MG63 (cell line): Measurements from ENCODE around the gene TRIM24. TPM values are rescaled to one million over a fixed set of nuclear protein-coding genes. Genes with fewer than 3 reads are reported as not detected.

ENCODE experiments used
- DNase-seq: peaks from one replicate; pipeline ENCODE4 v3.0.0-alpha.2; 2020
- H3K27me3 ChIP-seq: fragments of 250-450 bp; sonication (Bioruptor Pico); 2 replicates; pipeline ENCODE4 v1.5.1; 2020; ENCODE audit warnings: mild to moderate bottlenecking, moderate library complexity
- H3K36me3 ChIP-seq: fragments of 250-450 bp; sonication (Bioruptor Pico); 2 replicates; pipeline ENCODE4 v1.5.1; 2020; ENCODE audit warnings: mild to moderate bottlenecking, moderate library complexity
- H3K4me3 ChIP-seq: fragments of 250-450 bp; sonication (Bioruptor Pico); 2 replicates; pipeline ENCODE4 v1.5.1; 2020; ENCODE audit warnings: mild to moderate bottlenecking, moderate library complexity
- H3K9me3 ChIP-seq: fragments of 250-450 bp; sonication (Bioruptor Pico); 2 replicates; pipeline ENCODE4 v1.5.1; 2020; ENCODE audit warnings: mild to moderate bottlenecking, moderate library complexity
- total RNA-seq: library from RNA; depleted of rRNA; stranded (reverse); fragments of >200 nt; shearing (Covaris generic); gene quantifications from 2 replicates; pipeline ENCODE4 v1.2.3, GENCODE V29; 2014; ENCODE audit warnings: low replicate concordance

The TRIM24 gene
- total RNA-seq, 1 experiment from 2014 or later, result 4.1 TPM

DNA sequence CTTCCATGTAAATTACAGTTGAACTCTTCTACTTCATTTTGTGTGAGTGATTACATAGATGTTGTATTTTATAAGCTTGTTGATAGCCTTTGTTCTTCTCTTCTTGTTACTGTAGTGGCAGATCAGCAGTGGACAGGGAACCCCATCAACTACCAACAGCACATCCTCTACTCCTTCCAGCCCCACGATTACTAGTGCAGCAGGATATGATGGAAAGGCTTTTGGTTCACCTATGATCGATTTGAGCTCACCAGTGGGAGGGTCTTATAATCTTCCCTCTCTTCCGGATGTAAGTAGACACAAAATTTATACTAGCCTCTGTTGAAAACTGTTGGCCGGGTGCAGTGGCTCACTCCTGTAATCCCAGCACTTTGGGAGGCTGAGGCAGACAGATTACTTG lies 110.7 kb downstream of the TRIM24 start:
- Histone ChIP-seq H3K36me3 (peaks cover 17% of the 10 kb centered on the region), H3K9me3 (no peaks in the 10 kb centered on the region), H3K27me3 (no peaks in the 10 kb centered on the region), H3K4me3 (no peak overlapping the region)
- no peak for DNase-seq

- DNase-seq, result no peak
- H3K36me3 ChIP-seq, result peaks cover 4% of the 10 kb centered on the region
- H3K27me3 ChIP-seq, result no peaks in the 10 kb centered on the region
- H3K9me3 ChIP-seq, result no peaks in the 10 kb centered on the region
- H3K4me3 ChIP-seq, result no peak overlapping the region
Measured at GRCh38 chr7:138573741-138574140, 113.7 kb downstream of the TRIM24 start.

DNA sequence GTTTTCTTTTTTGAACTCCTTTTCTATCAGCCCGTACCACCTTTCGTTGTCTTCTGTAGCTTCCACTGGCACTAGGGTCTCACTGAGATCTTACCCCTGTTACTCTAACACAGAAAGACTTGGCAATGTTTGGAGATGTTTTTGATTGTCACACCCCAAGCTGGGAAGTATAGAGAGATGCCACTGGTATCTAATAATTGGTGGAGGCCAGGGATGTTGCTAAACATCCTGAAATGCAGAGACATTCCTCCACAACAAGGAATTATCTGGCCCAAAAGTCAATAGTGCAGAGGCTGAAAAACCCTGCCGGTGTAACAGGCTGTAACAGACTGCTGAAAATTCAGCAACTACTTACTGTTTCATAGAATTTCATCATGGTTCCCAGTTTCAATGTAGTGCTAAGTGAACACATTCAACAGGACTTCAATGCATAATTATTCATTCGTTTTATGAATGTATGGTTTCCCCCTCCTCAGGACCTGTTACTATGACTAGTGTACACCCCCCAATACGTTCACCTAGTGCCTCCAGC lies 115.9 kb downstream of the TRIM24 start:
- Histone ChIP-seq H3K36me3 (peaks cover 4% of the 10 kb centered on the region), H3K27me3 (no peaks in the 10 kb centered on the region), H3K9me3 (no peaks in the 10 kb centered on the region), H3K4me3 (no peak overlapping the region)
- no peak for DNase-seq

DNA sequence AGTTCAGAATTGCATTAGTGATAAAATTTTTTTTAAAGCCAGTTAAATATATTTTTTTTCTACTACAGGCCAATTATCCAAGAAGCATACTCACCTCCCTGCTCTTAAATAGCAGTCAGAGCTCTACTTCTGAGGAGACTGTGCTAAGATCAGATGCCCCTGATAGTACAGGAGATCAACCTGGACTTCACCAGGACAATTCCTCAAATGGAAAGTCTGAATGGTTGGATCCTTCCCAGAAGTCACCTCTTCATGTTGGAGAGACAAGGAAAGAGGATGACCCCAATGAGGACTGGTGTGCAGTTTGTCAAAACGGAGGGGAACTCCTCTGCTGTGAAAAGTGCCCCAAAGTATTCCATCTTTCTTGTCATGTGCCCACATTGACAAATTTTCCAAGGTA lies 119.1 kb downstream of the TRIM24 start:
- no peak overlapping the region for H3K4me3 ChIP-seq
- H3K36me3 ChIP-seq, result no peaks in the 10 kb centered on the region
- DNase-seq, result no peak
- no peaks in the 10 kb centered on the region for H3K27me3 ChIP-seq
- no peaks in the 10 kb centered on the region for H3K9me3 ChIP-seq

DNA sequence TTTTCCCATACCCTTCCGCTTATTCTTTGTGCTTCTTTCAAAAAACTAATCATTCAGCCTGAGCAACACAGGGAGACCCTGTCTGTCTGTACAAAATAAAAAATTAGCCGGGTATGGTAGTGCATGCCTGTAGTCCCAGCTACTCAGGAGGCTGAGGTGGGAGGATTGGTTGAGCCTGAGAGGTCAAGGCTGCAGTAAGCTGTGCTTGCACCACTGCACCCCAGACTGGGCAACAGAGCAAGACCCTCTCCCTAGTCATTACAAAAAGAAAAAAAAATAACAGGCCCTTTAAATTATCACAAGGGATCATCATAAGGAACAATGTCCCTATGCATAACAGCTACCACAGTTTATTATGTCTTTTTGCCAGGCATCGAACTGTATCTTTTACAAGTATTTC lies 119.6 kb downstream of the TRIM24 start:
- Histone ChIP-seq H3K36me3 (peaks cover 2% of the 10 kb centered on the region; the same call in 1 of the 2 replicates), H3K27me3 (no peaks in the 10 kb centered on the region), H3K9me3 (no peaks in the 10 kb centered on the region), H3K4me3 (no peak overlapping the region)
- DNase-seq, result no peak

DNA sequence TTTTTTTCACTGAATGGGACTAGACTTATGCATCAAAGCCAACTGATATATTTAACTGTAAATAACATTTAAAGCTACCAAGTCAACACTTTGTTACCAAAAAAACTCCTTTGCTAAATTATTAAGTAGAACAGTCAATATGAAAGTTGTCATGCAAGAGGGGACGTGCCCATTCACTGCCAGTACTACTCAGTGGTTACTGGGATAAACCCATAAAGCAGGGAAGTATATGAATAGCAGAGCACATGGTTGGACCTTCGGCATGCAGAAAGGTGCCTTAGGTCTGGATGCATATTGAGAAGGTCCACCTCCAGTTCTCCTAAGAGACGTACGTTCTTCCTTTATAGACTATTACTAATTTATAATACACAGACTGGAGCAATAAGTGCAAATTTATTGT lies 121.0 kb downstream of the TRIM24 start:
- H3K4me3 ChIP-seq, result no peak overlapping the region
- H3K27me3 ChIP-seq, result no peaks in the 10 kb centered on the region
- DNase-seq, result no peak
- peaks cover 5% of the 10 kb centered on the region; the same call in 1 of the 2 replicates for H3K36me3 ChIP-seq
- H3K9me3 ChIP-seq, result no peaks in the 10 kb centered on the region

- H3K36me3 ChIP-seq, result peaks cover 5% of the 10 kb centered on the region; the same call in 1 of the 2 replicates
- no peaks in the 10 kb centered on the region for H3K9me3 ChIP-seq
- no peak overlapping the region for H3K4me3 ChIP-seq
- DNase-seq, result no peak
- H3K27me3 ChIP-seq, result no peaks in the 10 kb centered on the region
Measured at GRCh38 chr7:138584283-138584682, 124.2 kb downstream of the TRIM24 start.

DNA sequence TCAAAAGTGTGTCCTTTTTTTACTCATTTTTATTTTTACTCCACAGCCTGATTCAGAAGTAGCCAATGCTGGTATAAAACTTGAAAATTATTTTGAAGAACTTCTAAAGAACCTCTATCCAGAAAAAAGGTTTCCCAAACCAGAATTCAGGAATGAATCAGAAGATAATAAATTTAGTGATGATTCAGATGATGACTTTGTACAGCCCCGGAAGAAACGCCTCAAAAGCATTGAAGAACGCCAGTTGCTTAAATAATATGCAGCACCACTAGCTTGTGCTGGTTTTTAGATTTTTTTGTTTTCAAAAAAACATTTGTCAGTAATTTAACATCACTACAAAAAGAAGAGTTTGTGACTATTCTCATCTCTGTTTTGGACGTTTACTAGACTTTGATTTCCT lies 124.6 kb downstream of the TRIM24 start:
- no peaks in the 10 kb centered on the region for H3K27me3 ChIP-seq
- no peaks in the 10 kb centered on the region for H3K9me3 ChIP-seq
- H3K4me3 ChIP-seq, result no peak overlapping the region
- no peak for DNase-seq
- peaks cover 5% of the 10 kb centered on the region; the same call in 1 of the 2 replicates for H3K36me3 ChIP-seq

- DNase-seq, result no peak
- Histone ChIP-seq H3K9me3 (no peaks in the 10 kb centered on the region), H3K36me3 (peaks cover 5% of the 10 kb centered on the region; the same call in 1 of the 2 replicates), H3K4me3 (no peak overlapping the region), H3K27me3 (no peaks in the 10 kb centered on the region)
Measured at GRCh38 chr7:138585283-138585993, 125.4 kb downstream of the TRIM24 start.

DNA sequence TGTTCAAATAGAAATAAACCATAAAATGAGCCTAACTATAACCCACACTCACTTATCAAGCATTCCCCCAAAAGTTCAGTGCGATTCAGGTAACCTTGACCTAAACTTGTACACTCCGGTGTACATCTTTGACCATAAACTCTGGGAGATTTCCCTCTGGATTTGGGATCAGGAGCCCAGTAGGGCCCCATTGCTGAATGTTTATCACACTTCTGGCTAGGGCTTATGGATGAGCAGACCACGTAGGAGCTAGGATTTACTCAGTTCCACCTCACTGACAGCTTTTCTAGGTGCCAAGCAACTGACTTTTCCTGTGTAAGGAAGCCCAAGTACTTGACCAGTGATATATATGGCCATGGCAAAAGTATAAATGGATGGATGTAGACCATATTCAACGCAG lies 127.4 kb downstream of the TRIM24 start:
- DNase-seq, result no peak
- no peak overlapping the region for H3K4me3 ChIP-seq
- H3K36me3 ChIP-seq, result peaks cover 5% of the 10 kb centered on the region; the same call in 1 of the 2 replicates
- H3K27me3 ChIP-seq, result no peaks in the 10 kb centered on the region
- H3K9me3 ChIP-seq, result no peaks in the 10 kb centered on the region

GRCh38 chr7:138588986-138589385 lies 128.9 kb downstream of the TRIM24 start:
- no peaks in the 10 kb centered on the region for H3K9me3 ChIP-seq
- no peaks in the 10 kb centered on the region for H3K27me3 ChIP-seq
- H3K36me3 ChIP-seq, result peaks cover 5% of the 10 kb centered on the region; the same call in 1 of the 2 replicates
- DNase-seq, result no peak
- no peak overlapping the region for H3K4me3 ChIP-seq

DNA sequence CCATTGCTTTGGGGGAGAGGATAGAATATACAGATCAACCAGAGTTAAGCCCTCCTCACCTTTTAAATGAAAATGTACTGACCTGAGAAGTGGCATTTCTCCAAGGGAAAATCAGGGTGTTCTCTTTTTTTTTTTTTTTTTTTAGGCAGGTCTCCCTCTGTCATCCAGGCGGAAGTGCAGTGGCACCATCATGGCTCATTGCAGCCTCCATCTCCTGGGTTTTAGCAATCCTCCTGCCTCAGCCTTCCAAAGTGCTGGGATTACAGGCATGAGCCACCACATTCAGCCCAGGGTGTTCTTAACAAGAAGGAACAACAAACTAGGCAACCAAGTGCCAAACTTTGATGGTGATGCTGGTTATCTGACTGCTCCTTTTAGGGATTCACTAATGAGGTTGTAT lies 130.1 kb downstream of the TRIM24 start:
- Histone ChIP-seq H3K4me3 (no peak overlapping the region), H3K27me3 (no peaks in the 10 kb centered on the region), H3K9me3 (no peaks in the 10 kb centered on the region), H3K36me3 (no peaks in the 10 kb centered on the region)
- DNase-seq, result no peak

GRCh38 chr7:138595454-138595853 lies 135.4 kb downstream of the TRIM24 start:
- no peak for DNase-seq
- Histone ChIP-seq H3K4me3 (no peak overlapping the region), H3K9me3 (no peaks in the 10 kb centered on the region), H3K27me3 (no peaks in the 10 kb centered on the region), H3K36me3 (no peaks in the 10 kb centered on the region)

GRCh38 chr7:138602451-138602850 lies 142.4 kb downstream of the TRIM24 start:
- Histone ChIP-seq H3K27me3 (no peaks in the 10 kb centered on the region), H3K36me3 (no peaks in the 10 kb centered on the region), H3K4me3 (no peak overlapping the region), H3K9me3 (no peaks in the 10 kb centered on the region)
- no peak for DNase-seq

DNA sequence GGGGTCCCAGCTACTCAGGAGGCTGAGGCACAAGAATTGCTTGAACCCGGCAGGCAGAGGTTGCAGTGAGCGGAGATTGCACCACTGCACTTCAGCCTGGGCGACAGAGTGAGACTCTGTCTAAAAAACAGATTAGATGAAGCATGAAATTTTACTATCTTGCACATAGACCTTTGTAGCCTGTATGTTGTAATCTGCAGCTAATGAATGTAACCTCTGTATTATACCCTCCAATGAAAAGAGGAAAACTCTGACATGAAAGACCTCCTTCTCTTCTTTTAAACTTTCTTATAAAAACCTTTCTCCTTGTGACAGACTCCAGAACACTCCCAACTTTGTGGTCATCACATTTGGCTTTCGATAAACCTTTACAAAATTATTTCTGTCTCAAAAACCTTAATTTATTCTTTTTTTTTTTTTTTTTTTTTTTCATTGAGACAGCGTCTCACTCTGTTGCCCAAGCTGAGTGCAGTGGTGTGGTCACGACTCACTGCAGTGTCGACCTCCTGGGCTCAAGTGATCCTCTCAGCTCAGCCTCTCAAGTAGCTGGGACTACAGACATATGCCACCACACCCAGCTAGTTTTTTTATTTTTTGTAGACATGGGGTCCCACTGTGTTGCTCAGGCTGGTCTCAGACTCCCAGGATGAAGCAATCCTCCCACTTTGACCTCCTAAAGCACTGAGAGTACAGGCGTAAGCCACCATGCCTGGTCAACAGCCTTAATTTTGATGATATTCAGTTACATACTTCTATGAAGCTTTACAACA lies 143.7 kb downstream of the TRIM24 start:
- Histone ChIP-seq H3K36me3 (no peaks in the 10 kb centered on the region), H3K27me3 (no peaks in the 10 kb centered on the region), H3K9me3 (no peaks in the 10 kb centered on the region), H3K4me3 (no peak overlapping the region)
- DNase-seq, result no peak

GRCh38 chr7:138606236-138606635 lies 146.2 kb downstream of the TRIM24 start:
- DNase-seq, result no peak
- Histone ChIP-seq H3K9me3 (no peaks in the 10 kb centered on the region), H3K4me3 (no peak overlapping the region), H3K36me3 (no peaks in the 10 kb centered on the region), H3K27me3 (no peaks in the 10 kb centered on the region)

- DNase-seq, result no peak
- Histone ChIP-seq H3K9me3 (no peaks in the 10 kb centered on the region), H3K27me3 (no peaks in the 10 kb centered on the region), H3K36me3 (no peaks in the 10 kb centered on the region), H3K4me3 (no peak overlapping the region)
Measured at GRCh38 chr7:138607216-138608126, 147.4 kb downstream of the TRIM24 start.
